Superior temporal gyrus (tissue), 1 donor: Measurements from ENCODE around the gene HABP2.

Source experiments
- DNase-seq: peaks from one replicate; pipeline ENCODE4 v3.0.0-alpha.2; 2016; ENCODE audit errors: extremely low spot score

HABP2 gene

DNA sequence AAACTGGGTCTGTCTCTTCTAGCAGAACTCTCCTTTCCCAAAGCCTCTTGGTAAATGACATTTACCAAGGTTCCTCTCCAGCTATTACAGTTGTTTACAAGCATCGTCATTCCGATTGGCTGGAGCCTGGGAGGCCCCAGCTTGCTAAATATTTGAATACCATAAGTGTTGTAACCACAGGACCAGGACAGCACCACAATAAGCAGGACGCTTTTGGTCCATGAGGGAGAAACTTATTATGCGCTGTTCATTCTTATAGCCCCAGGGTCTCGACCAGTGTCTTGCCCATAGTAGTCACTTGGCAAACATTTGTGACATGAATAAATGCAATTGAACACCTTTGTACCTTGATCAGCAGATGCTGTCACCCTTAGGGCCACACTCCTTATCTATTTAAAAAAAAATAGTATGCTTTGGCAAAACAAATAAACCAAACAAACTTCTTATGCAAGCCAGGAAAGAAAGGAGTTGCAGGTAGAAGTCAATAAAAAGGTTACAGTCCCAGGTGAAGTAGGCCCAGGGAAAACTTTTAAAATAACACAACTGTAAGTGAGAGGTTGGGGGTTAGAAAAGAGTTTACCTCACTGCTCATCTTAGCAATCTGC is 78.2 kb downstream of the HABP2 start:
- no peak for DNase-seq

DNA sequence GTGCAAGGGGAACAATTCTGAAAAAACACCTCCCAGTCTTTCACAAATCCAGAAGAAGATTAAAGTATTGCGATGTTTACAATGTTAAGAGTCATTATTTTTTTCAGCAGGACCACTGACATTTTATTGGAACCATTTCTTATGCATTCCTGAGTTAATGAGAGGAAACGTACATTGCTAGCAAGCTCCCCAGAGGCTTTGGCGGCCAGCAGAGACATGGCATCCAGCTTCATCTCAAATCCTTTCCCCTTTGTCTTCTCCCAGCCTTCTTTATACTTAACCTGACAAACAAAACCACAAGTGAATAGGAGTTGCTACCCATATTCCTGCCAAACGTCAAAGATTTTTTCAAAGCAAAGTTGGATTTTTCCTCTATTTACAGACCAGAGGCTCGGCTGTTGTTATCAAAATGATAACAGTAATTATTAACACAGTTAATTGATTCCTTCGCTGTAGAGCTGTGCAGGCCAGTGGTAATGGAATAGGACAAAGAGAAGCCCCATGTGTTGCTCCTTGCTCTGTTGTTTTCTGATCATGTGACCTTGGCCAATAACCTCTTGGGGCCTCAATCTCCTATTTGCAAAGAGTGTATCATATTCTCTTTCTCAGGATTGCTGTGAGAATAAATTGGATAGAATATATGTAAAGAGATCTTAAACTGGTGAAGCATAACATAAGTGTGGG is 79.0 kb downstream of the HABP2 start:
- DNase-seq = no peak
